ENCODE results near the gene SLC44A5.

DNA sequence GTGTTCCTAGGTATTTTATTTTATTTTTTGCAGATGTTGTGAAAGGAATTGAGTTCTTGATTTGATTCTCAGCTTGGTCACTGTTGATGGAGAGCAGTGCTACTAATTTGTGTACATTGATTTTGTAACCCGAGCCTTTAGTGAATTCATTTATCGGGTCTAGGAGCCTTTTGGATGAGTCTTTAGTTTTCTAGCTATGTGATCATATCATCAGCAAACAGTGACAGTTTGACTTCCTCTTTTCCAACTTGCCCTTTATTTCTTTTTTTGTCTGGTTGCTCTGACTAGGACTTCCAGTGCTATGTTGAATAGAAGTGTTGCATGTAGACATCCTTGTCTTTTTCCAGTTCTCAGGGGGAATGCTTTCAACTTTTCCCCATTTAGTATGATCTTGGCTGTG, 337.8 kb downstream of the SLC44A5 start:
- TF ChIP-seq EZH2 (IDR thresholded peaks at IDR 0.05) = no peak
- TF ChIP-seq POLR2AphosphoS5 (IDR thresholded peaks at IDR 0.05; ENCODE audit: borderline replicate concordance, low read depth, low read length) = no peak

Data from SK-N-MC (cell line).